ENCODE results near the gene UBR4.
"Not testable (repeated sequence)": the region's sequence is repeated elsewhere in the genome, so short reads cannot be mapped to it uniquely, and the experiment has no call there.

UBR4 gene

GRCh38 chr1:19239876-19240275 is 29.8 kb upstream of the UBR4 start:
- no peaks in the 10 kb centered on the region for H3K9me3 ChIP-seq (ENCODE audit: control insufficient read depth, low read length)
- no peaks in the 10 kb centered on the region for H3K27me3 ChIP-seq (ENCODE audit: control insufficient read depth, insufficient read depth, low read length)
- no peak overlapping the region for H3K4me3 ChIP-seq (ENCODE audit: low read depth, low read length)
- no peaks in the 10 kb centered on the region for H3K79me2 ChIP-seq
- H3K4me1 ChIP-seq, result no peaks in the 10 kb centered on the region
- no peaks in the 10 kb centered on the region for H3K36me3 ChIP-seq (ENCODE audit: control insufficient read depth, insufficient read depth, low read length)
- TF ChIP-seq CTCF (IDR thresholded peaks at IDR 0.05), result no peak
- no peak overlapping the region for H3K4me2 ChIP-seq (ENCODE audit: low read length)
- H3K27ac ChIP-seq, result no peak overlapping the region
- no peak overlapping the region for H3K9ac ChIP-seq
- no peak overlapping the region for H2AFZ ChIP-seq

GRCh38 chr1:19234224-19234623 is 24.2 kb upstream of the UBR4 start:
- no peak for TF ChIP-seq CTCF (IDR thresholded peaks at IDR 0.05)

GRCh38 chr1:19232524-19232846 is 22.4 kb upstream of the UBR4 start:
- no peak for TF ChIP-seq CTCF (IDR thresholded peaks at IDR 0.05)
- Histone ChIP-seq H3K27ac (no peak overlapping the region), H3K4me3 (ENCODE audit: low read depth, low read length) (no peak overlapping the region), H3K9me3 (ENCODE audit: control insufficient read depth, low read length) (no peaks in the 10 kb centered on the region), H3K79me2 (no peaks in the 10 kb centered on the region), H3K4me2 (ENCODE audit: low read length) (no peak overlapping the region), H3K4me1 (no peaks in the 10 kb centered on the region), H3K36me3 (ENCODE audit: control insufficient read depth, insufficient read depth, low read length) (no peaks in the 10 kb centered on the region), H3K9ac (no peak overlapping the region), H3K27me3 (ENCODE audit: control insufficient read depth, insufficient read depth, low read length) (no peaks in the 10 kb centered on the region), H2AFZ (no peak overlapping the region)

More at GRCh38 chr1:19234224-19234623, 24.2 kb upstream of the UBR4 start:
- H3K27ac ChIP-seq, result no peak overlapping the region
- H3K4me3 ChIP-seq (ENCODE audit: low read depth, low read length), result no peak overlapping the region
- no peak overlapping the region for H3K4me2 ChIP-seq (ENCODE audit: low read length)
- H3K36me3 ChIP-seq (ENCODE audit: control insufficient read depth, insufficient read depth, low read length), result no peaks in the 10 kb centered on the region
- no peaks in the 10 kb centered on the region for H3K9me3 ChIP-seq (ENCODE audit: control insufficient read depth, low read length)
- H3K4me1 ChIP-seq, result no peaks in the 10 kb centered on the region
- no peaks in the 10 kb centered on the region for H3K79me2 ChIP-seq
- no peak overlapping the region for H2AFZ ChIP-seq
- H3K27me3 ChIP-seq (ENCODE audit: control insufficient read depth, insufficient read depth, low read length), result no peaks in the 10 kb centered on the region
- H3K9ac ChIP-seq, result no peak overlapping the region

GRCh38 chr1:19231736-19232523 is 21.9 kb upstream of the UBR4 start:
- not testable (repeated sequence) for H3K4me2 ChIP-seq (ENCODE audit: low read length); H3K27ac ChIP-seq; H3K9ac ChIP-seq; H3K27me3 ChIP-seq (ENCODE audit: control insufficient read depth, insufficient read depth, low read length); H3K36me3 ChIP-seq (ENCODE audit: control insufficient read depth, insufficient read depth, low read length); H3K4me3 ChIP-seq (ENCODE audit: low read depth, low read length); H2AFZ ChIP-seq; H3K79me2 ChIP-seq; H3K4me1 ChIP-seq; H3K9me3 ChIP-seq (ENCODE audit: control insufficient read depth, low read length)

- Histone ChIP-seq H3K4me3 (ENCODE audit: low read depth, low read length) (no peak overlapping the region), H3K4me1 (no peaks in the 10 kb centered on the region), H3K36me3 (ENCODE audit: control insufficient read depth, insufficient read depth, low read length) (no peaks in the 10 kb centered on the region), H2AFZ (no peak overlapping the region), H3K79me2 (peaks cover 2% of the 10 kb centered on the region), H3K9ac (no peak overlapping the region), H3K27ac (no peak overlapping the region), H3K9me3 (ENCODE audit: control insufficient read depth, low read length) (no peaks in the 10 kb centered on the region), H3K27me3 (ENCODE audit: control insufficient read depth, insufficient read depth, low read length) (no peaks in the 10 kb centered on the region), H3K4me2 (ENCODE audit: low read length) (no peak overlapping the region)
- no peak for TF ChIP-seq CTCF (IDR thresholded peaks at IDR 0.05)
Observed at GRCh38 chr1:19229828-19230325, 19.8 kb upstream of the UBR4 start.
